CD4-positive, alpha-beta memory T cell (primary cell): ENCODE measurements around the gene TBCD. TPM values are rescaled to one million over a fixed set of nuclear protein-coding genes. Genes with fewer than 3 reads are reported as not detected.

ENCODE experiments used
- CTCF ChIA-PET: fragments of 350-600 bp; sonication (Branson Sonifier 250); formaldehyde crosslinking; loops from one replicate; lab custom pipeline; 2021; ENCODE audit warnings: inconsistent platforms; ENCODE audit not compliant: partially characterized antibody; lab: Charles Lee
- POLR2A ChIA-PET: fragments of 350-600 bp; sonication (Branson Sonifier 250); formaldehyde crosslinking; loops from one replicate; lab custom pipeline; 2021; ENCODE audit not compliant: partially characterized antibody; lab: Charles Lee
- DNase-seq, 5 donors: peaks; one replicate each; pipeline versions ENCODE4 v3.0.0 to v3.0.0-alpha.2; 2020 to 2022; ENCODE audit warnings: mixed read lengths in 1 of 5
- H3K27ac ChIP-seq: one replicate; pipeline ENCODE4 v1.7.0; 2013; ENCODE audit warnings: low read depth, low read length
- H3K27me3 ChIP-seq: 2 replicates; pipeline ENCODE4 v1.7.0; 2013; ENCODE audit warnings: mild to moderate bottlenecking, low read length, moderate library complexity; ENCODE audit not compliant: insufficient read depth
- H3K36me3 ChIP-seq: 2 replicates; pipeline ENCODE4 v1.7.0; 2013; ENCODE audit warnings: mild to moderate bottlenecking, low read length, moderate library complexity; ENCODE audit not compliant: insufficient read depth
- H3K4me1 ChIP-seq: 2 replicates; pipeline ENCODE4 v1.7.0; 2013; ENCODE audit warnings: mild to moderate bottlenecking, low read length, moderate library complexity; ENCODE audit not compliant: insufficient read depth
- H3K4me3 ChIP-seq, 2 donors: one replicate each; pipeline ENCODE4 v1.7.0; 2013; ENCODE audit warnings: low read length in 2 of 2, mild to moderate bottlenecking in 1 of 2
- H3K9me3 ChIP-seq, 2 donors: one replicate each; pipeline ENCODE4 v1.7.0; 2013; ENCODE audit warnings: low read length in 2 of 2, control low read depth in 1 of 2; ENCODE audit not compliant: control insufficient read depth in 1 of 2
- H3K27ac Mint-ChIP-seq, 7 donors: one replicate each; pipeline ENCODE4 v1.8.0; 2020 to 2021; ENCODE audit warnings: mixed read lengths in 7 of 7, mild to moderate bottlenecking in 6 of 7, inconsistent platforms in 3 of 7, moderate library complexity in 3 of 7
- H3K27me3 Mint-ChIP-seq, 2 donors: one replicate each; pipeline ENCODE4 v1.8.0; 2020 to 2021; ENCODE audit warnings: mixed read lengths in 2 of 2
- H3K36me3 Mint-ChIP-seq, 2 donors: one replicate each; pipeline ENCODE4 v1.8.0; 2020 to 2021; ENCODE audit warnings: mixed read lengths in 2 of 2, inconsistent platforms in 1 of 2, mild to moderate bottlenecking in 1 of 2
- H3K4me1 Mint-ChIP-seq, 4 donors: one replicate each; pipeline ENCODE4 v1.8.0; 2020 to 2021; ENCODE audit warnings: mixed read lengths in 4 of 4, mild to moderate bottlenecking in 1 of 4
- H3K4me3 Mint-ChIP-seq, 8 donors: one replicate each; pipeline ENCODE4 v1.8.0; 2020 to 2021; ENCODE audit warnings: mixed read lengths in 8 of 8, mild to moderate bottlenecking in 7 of 8, moderate library complexity in 6 of 8, inconsistent platforms in 3 of 8
- H3K9me3 Mint-ChIP-seq, 8 donors: one replicate each; pipeline ENCODE4 v1.8.0; 2020 to 2021; ENCODE audit warnings: mixed read lengths in 8 of 8, mild to moderate bottlenecking in 5 of 8, inconsistent platforms in 3 of 8, moderate library complexity in 1 of 8
- intact Hi-C: fragments of 100-400 bp; cut with micrococcal nuclease; formaldehyde crosslinking; loops from one replicate; pipeline ENCODE4 v1.15.1; 2023
- polyA plus RNA-seq, 2 donors: library from polyadenylated mRNA; unstranded; fragments of 300-500 nt; fragmentation: Illumina TruSeq; gene quantifications; one replicate each; pipeline ENCODE4 v1.2.3, GENCODE V29; 2021
- total RNA-seq, 2 experiments: library from RNA; stranded (reverse); gene quantifications; one replicate each; pipeline ENCODE4 v1.2.3, GENCODE V29; 2021

Gene TBCD
- total and polyA plus RNA-seq, 4 experiments from 2014 or later = 102 to 263 (median 192) TPM

DNA sequence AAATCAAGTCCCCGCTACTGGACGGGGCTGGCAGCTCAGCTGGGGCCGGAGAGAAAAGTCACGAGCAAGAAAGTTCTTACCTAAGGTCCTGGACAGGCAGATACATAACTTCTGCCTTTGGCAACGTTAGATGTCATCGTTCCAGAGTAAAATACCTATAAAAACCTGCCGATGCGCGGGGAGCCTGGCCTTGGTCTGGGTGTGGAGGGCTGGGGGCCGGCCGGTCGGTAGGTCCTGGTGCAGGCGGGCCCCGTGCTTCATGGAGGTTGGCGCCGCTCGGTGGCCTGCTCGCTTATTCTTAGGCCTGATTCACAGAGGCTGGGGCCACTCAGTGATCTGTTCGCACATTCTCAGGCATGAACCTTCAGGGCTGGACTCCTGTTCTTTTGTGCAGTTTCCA, 121.7 kb downstream of the TBCD start:
- DNase-seq = no peak
- POLR2A ChIA-PET = interaction anchor here (7.3 kb wide), 1 partner anchor 8 kb away, joined by 39 read pairs; no protein-coding TSS in a partner anchor
- H3K4me1 Mint-ChIP-seq = peaks cover 5 to 40% (median 11%) of the 10 kb centered on the region in 4 donors

DNA sequence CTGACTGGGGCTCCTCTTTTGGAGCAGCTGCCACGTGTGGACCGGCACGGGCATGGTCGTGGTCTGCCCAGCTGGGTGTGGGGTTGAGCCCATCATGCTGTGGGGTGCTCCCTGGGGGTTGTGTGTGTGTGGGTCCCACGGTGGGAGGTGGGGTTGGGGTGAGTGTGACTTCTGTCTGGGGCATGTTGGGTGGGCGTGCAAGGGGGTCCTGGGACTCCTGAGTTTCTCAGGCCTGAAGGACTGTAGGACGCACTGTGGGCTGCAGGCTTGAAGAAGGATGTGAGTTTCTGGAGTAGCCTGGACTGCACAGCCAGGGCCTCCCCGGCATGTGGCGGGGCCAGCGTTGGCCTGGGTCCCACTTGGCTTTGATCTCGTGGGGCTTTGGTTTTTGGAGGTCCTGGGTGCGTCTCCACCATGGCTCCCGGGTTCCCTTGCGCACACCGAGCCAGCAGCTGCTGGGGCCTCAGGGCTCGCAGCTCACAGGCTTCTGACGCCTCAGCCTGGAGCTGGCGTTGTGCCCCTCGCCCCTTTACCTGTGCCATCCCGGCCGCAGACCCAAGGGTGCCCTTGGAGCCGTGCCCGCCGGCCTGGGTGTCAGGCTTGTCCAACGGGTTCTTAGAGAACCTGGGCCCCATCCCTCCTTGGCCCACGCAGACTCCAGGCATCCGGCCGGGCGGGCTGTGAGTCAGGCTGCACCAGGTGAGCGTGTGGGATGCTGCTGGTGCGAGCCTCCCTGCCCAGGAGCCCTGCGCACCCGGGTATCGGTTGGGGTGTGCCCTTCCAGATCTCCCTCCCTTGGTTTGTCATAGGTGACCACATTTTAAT, 122.4 kb downstream of the TBCD start:
- Mint-ChIP-seq H3K4me1 (peaks cover 10 to 40% (median 12%) of the 10 kb centered on the region in 4 donors), H3K27ac (no peak overlapping the region), H3K4me3 (no peak overlapping the region), H3K27me3 (no peaks in the 10 kb centered on the region), H3K36me3 (peaks cover 19 to 28% of the 10 kb centered on the region in 2 donors), H3K9me3 (no peaks in the 10 kb centered on the region)
- ChIA-PET CTCF (interaction anchor here (1.8 kb wide), 1 partner anchor 93 kb away, joined by 7 read pairs; no protein-coding TSS in a partner anchor), POLR2A (interaction anchor here (7.3 kb wide), 1 partner anchor 8 kb away, joined by 39 read pairs; no protein-coding TSS in a partner anchor)
- H3K36me3 ChIP-seq = peaks cover 17% of the 10 kb centered on the region
- no peak overlapping the region for H3K27ac ChIP-seq
- intact Hi-C loops = no loop called here
- no peaks in the 10 kb centered on the region for H3K27me3 ChIP-seq
- H3K4me3 ChIP-seq = no peak overlapping the region
- peaks cover 7% of the 10 kb centered on the region for H3K4me1 ChIP-seq
- no peak for DNase-seq
- H3K9me3 ChIP-seq = no peaks in the 10 kb centered on the region

More for the DNA sequence above, 121.7 kb downstream of the TBCD start:
- intact Hi-C loops = no loop called here
- CTCF ChIA-PET = interaction anchor here (0.8 kb wide), 1 partner anchor 9 kb away, joined by 4 read pairs; no protein-coding TSS in a partner anchor
- Histone ChIP-seq H3K9me3 (no peaks in the 10 kb centered on the region), H3K4me1 (peaks cover 7% of the 10 kb centered on the region), H3K27me3 (no peaks in the 10 kb centered on the region), H3K27ac (no peak overlapping the region), H3K36me3 (peaks cover 17% of the 10 kb centered on the region), H3K4me3 (no peak overlapping the region)
- H3K27me3 Mint-ChIP-seq = no peaks in the 10 kb centered on the region
- no peaks in the 10 kb centered on the region for H3K9me3 Mint-ChIP-seq
- H3K27ac Mint-ChIP-seq = peak overlapping the region in 2 of 7 donors; percentile 55 to 60
- no peak overlapping the region for H3K4me3 Mint-ChIP-seq
- H3K36me3 Mint-ChIP-seq = peaks cover 22 to 27% of the 10 kb centered on the region in 2 donors

DNA sequence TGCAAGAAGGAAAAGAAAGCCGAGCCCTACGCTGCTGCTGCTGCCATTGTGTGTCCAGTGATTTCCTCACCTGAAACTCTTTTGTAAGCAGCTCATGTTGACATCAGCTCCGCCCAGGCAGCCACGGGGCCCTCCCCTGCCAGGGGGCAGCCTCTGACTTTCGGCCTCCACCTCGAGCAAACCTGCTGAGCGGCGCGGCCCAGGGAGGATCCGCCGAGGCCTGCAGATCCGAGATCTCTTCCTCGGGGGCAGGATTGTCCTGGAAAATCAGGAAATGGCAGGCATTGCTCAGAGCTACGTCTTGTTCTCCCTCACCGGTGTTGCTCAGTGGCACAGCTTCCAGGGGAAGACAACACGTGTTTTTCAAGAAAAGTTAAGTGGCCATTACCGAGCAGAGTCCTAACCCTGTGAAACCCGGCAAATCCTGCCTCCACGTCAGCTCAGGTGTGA, 123.6 kb downstream of the TBCD start:
- peaks cover 16 to 23% of the 10 kb centered on the region in 2 donors for H3K36me3 Mint-ChIP-seq
- H3K9me3 Mint-ChIP-seq = no peaks in the 10 kb centered on the region
- no peak overlapping the region for H3K27ac Mint-ChIP-seq
- H3K4me3 Mint-ChIP-seq = no peak overlapping the region
- intact Hi-C loops = no loop called here
- H3K36me3 ChIP-seq = peaks cover 12% of the 10 kb centered on the region
- H3K9me3 ChIP-seq = no peaks in the 10 kb centered on the region
- POLR2A ChIA-PET = interaction anchor here (7.3 kb wide), 1 partner anchor 10 kb away, joined by 39 read pairs; no protein-coding TSS in a partner anchor
- H3K27me3 Mint-ChIP-seq = no peaks in the 10 kb centered on the region
- no peaks in the 10 kb centered on the region for H3K27me3 ChIP-seq
- H3K4me3 ChIP-seq = no peak overlapping the region
- DNase-seq = no peak
- CTCF ChIA-PET = interaction anchor here (1.8 kb wide), 1 partner anchor 94 kb away, joined by 7 read pairs; no protein-coding TSS in a partner anchor
- peaks cover 7% of the 10 kb centered on the region for H3K4me1 ChIP-seq
- H3K4me1 Mint-ChIP-seq = peaks cover 17 to 44% (median 22%) of the 10 kb centered on the region in 4 donors
- no peak overlapping the region for H3K27ac ChIP-seq

DNA sequence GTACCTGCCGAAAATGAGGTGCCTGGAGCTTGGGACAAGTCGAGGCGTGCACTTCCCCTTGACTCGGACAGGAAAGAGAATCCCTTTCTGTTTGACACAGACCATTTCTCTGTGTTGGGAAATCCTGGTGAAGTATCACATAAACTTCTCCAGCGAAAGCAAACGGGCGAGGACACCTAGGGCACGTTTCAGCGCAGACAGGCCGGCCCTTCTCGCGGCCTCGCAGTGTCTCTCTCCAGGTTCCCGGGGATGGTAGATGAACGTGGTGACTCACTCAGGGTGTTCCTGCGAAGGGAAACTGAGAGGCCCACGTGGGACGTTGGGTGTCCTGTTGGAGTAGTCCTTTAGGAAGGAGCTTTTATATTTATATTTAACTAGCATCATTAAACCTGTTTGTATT, 124.3 kb downstream of the TBCD start:
- Histone ChIP-seq H3K27me3 (no peaks in the 10 kb centered on the region), H3K4me1 (peaks cover 11% of the 10 kb centered on the region), H3K9me3 (no peaks in the 10 kb centered on the region), H3K27ac (no peak overlapping the region), H3K4me3 (no peak overlapping the region), H3K36me3 (peaks cover 5% of the 10 kb centered on the region)
- H3K4me1 Mint-ChIP-seq = peaks cover 15 to 48% (median 24%) of the 10 kb centered on the region in 4 donors
- ChIA-PET CTCF (interaction anchor here (1.8 kb wide), 1 partner anchor 95 kb away, joined by 7 read pairs; no protein-coding TSS in a partner anchor), POLR2A (interaction anchor here (7.3 kb wide), 1 partner anchor 10 kb away, joined by 39 read pairs; no protein-coding TSS in a partner anchor)
- intact Hi-C loops = no loop called here
- no peaks in the 10 kb centered on the region for H3K9me3 Mint-ChIP-seq
- H3K36me3 Mint-ChIP-seq = peaks cover 13 to 19% of the 10 kb centered on the region in 2 donors
- no peak for DNase-seq
- H3K27ac Mint-ChIP-seq = peak overlapping the region in 3 of 7 donors; percentile 30 to 51 (median 36)
- H3K4me3 Mint-ChIP-seq = no peak overlapping the region
- no peaks in the 10 kb centered on the region for H3K27me3 Mint-ChIP-seq

- Histone ChIP-seq H3K36me3 (no peaks in the 10 kb centered on the region), H3K27me3 (no peaks in the 10 kb centered on the region), H3K27ac (no peak overlapping the region), H3K9me3 (no peaks in the 10 kb centered on the region), H3K4me1 (peaks cover 17% of the 10 kb centered on the region), H3K4me3 (no peak overlapping the region)
- no peak for DNase-seq
- no peak overlapping the region for H3K4me3 Mint-ChIP-seq
- H3K4me1 Mint-ChIP-seq = peaks cover 17 to 54% (median 28%) of the 10 kb centered on the region in 4 donors
- no peaks in the 10 kb centered on the region for H3K9me3 Mint-ChIP-seq
- POLR2A ChIA-PET = interaction anchor here (7.3 kb wide), 1 partner anchor 11 kb away, joined by 39 read pairs; no protein-coding TSS in a partner anchor
- no peaks in the 10 kb centered on the region for H3K27me3 Mint-ChIP-seq
- H3K36me3 Mint-ChIP-seq = peaks cover 13 to 19% of the 10 kb centered on the region in 2 donors
- H3K27ac Mint-ChIP-seq = peak overlapping the region in 1 of 7 donors; percentile 52
- intact Hi-C loops = no loop called here
- CTCF ChIA-PET = no interaction called here
These were observed 124.9 kb downstream of the TBCD start for GRCh38 chr17:82876602-82877379.

- H3K27ac Mint-ChIP-seq = peak overlapping the region in 5 of 7 donors; percentile 52 to 77 (median 63)
- Histone ChIP-seq H3K4me1 (peaks cover 35% of the 10 kb centered on the region), H3K9me3 (no peaks in the 10 kb centered on the region), H3K36me3 (no peaks in the 10 kb centered on the region), H3K4me3 (no peak overlapping the region), H3K27me3 (no peaks in the 10 kb centered on the region), H3K27ac (no peak overlapping the region)
- H3K9me3 Mint-ChIP-seq = no peaks in the 10 kb centered on the region
- peaks cover 11 to 15% of the 10 kb centered on the region in 2 donors for H3K36me3 Mint-ChIP-seq
- CTCF ChIA-PET = interaction anchor here (0.8 to 1.7 kb wide), 2 partner anchors 13 to 14 kb away, joined by 3 to 4 read pairs; no protein-coding TSS in a partner anchor
- intact Hi-C loops = no loop called here
- no peaks in the 10 kb centered on the region for H3K27me3 Mint-ChIP-seq
- peaks cover 27 to 67% (median 43%) of the 10 kb centered on the region in 4 donors for H3K4me1 Mint-ChIP-seq
- POLR2A ChIA-PET = interaction anchor here (7.3 kb wide), 1 partner anchor 13 kb away, joined by 39 read pairs; no protein-coding TSS in a partner anchor
- DNase-seq = no peak
- H3K4me3 Mint-ChIP-seq = peak overlapping the region in 1 of 8 donors; percentile 18
These were observed 126.7 kb downstream of the TBCD start for GRCh38 chr17:82878527-82878926.
